RWPE2 (cell line): ENCODE results near the gene POLR3K.
A peak's percentile ranks its signal among the peaks of the same experiment; 100 is the strongest.

ENCODE experiments used
- ATAC-seq: fragments of 200-7000 bp; cut with Tn5 transposase; 3 replicates; pipeline ENCODE4 v1.9.1; 2021; ENCODE audit warnings: low read depth
- DNase-seq: peaks from one replicate; pipeline ENCODE4 v3.0.0-alpha.2; 2020; ENCODE audit warnings: low spot score
- H3K27ac ChIP-seq: fragments of 450-650 bp; 2 replicates; pipeline ENCODE4 v1.5.1; 2017; ENCODE audit warnings: mild to moderate bottlenecking; ENCODE audit not compliant: poor library complexity, severe bottlenecking
- H3K27me3 ChIP-seq: fragments of 250-450 bp; sonication (Bioruptor Pico); 2 replicates; pipeline ENCODE4 v1.5.1; 2021; ENCODE audit warnings: mild to moderate bottlenecking, moderate library complexity; ENCODE audit not compliant: insufficient read depth, poor library complexity, severe bottlenecking
- H3K36me3 ChIP-seq: fragments of 250-450 bp; sonication (Bioruptor Pico); 2 replicates; pipeline ENCODE4 v1.5.1; 2020; ENCODE audit warnings: low read depth, mild to moderate bottlenecking, moderate library complexity
- H3K4me1 ChIP-seq: fragments of 250-450 bp; sonication (Bioruptor Pico); 2 replicates; pipeline ENCODE4 v1.5.1; 2021; ENCODE audit warnings: mild to moderate bottlenecking, moderate library complexity; ENCODE audit not compliant: insufficient read depth, poor library complexity, severe bottlenecking
- H3K4me3 ChIP-seq: fragments of 250-450 bp; sonication (Bioruptor Pico); 2 replicates; pipeline ENCODE4 v1.5.1; 2021; ENCODE audit warnings: mild to moderate bottlenecking, moderate library complexity; ENCODE audit not compliant: severe bottlenecking
- H3K9me3 ChIP-seq: fragments of 250-450 bp; sonication (Bioruptor Pico); 2 replicates; pipeline ENCODE4 v1.5.1; 2021; ENCODE audit warnings: mild to moderate bottlenecking, moderate library complexity; ENCODE audit not compliant: severe bottlenecking
- TF ChIP-seq, protein P1 (sequence below): fragments of 450-650 bp; IDR thresholded peaks from one replicate; pipeline ENCODE4 v1.5.1; 2017; ENCODE audit warnings: mild to moderate bottlenecking, moderate library complexity; ENCODE audit not compliant: poor library complexity, severe bottlenecking

POLR3K gene

DNA sequence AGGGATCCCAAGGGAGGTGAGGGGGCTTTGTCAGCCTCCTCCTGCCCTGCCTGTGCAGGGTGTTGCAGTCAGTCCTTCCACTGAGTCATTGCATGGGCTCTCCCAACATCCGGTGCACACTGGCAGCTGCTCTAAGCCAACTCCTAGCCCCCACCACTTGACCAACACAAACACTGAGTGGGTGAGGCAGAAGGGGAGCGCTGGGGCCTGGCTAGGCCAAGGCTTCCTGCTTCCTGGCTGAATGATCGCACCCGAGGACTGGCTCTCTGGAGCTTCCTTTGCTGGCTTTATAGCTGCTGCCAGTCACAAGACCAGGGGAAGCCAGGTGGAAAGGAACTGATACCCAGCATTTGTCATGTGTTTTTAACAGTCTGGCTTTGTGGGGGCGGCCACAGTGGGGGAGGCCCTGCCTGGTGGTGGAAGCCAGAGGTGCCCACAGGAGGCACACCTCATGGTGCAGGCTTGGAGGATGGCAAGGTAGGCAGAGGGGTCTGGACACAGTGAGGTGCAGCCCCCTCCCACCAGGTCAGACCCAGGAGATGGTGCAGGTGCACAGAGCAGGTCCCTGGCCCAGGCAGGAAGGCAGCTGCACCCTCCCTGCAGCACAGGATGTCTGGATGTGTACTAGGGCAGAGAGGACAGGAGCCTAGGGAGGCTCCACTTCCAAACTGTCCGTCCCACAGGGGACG is 31.5 kb upstream of the POLR3K start:
- DNase-seq = no peak
- peak; percentile 95 for ATAC-seq
- TF ChIP-seq, protein P1, sequence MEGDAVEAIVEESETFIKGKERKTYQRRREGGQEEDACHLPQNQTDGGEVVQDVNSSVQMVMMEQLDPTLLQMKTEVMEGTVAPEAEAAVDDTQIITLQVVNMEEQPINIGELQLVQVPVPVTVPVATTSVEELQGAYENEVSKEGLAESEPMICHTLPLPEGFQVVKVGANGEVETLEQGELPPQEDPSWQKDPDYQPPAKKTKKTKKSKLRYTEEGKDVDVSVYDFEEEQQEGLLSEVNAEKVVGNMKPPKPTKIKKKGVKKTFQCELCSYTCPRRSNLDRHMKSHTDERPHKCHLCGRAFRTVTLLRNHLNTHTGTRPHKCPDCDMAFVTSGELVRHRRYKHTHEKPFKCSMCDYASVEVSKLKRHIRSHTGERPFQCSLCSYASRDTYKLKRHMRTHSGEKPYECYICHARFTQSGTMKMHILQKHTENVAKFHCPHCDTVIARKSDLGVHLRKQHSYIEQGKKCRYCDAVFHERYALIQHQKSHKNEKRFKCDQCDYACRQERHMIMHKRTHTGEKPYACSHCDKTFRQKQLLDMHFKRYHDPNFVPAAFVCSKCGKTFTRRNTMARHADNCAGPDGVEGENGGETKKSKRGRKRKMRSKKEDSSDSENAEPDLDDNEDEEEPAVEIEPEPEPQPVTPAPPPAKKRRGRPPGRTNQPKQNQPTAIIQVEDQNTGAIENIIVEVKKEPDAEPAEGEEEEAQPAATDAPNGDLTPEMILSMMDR = no peak
- Histone ChIP-seq H3K36me3 (peaks cover 44% of the 10 kb centered on the region), H3K4me3 (no peak overlapping the region), H3K27ac (peak overlapping the region; percentile 77), H3K4me1 (peaks cover 17% of the 10 kb centered on the region), H3K27me3 (no peaks in the 10 kb centered on the region), H3K9me3 (no peaks in the 10 kb centered on the region)

DNA sequence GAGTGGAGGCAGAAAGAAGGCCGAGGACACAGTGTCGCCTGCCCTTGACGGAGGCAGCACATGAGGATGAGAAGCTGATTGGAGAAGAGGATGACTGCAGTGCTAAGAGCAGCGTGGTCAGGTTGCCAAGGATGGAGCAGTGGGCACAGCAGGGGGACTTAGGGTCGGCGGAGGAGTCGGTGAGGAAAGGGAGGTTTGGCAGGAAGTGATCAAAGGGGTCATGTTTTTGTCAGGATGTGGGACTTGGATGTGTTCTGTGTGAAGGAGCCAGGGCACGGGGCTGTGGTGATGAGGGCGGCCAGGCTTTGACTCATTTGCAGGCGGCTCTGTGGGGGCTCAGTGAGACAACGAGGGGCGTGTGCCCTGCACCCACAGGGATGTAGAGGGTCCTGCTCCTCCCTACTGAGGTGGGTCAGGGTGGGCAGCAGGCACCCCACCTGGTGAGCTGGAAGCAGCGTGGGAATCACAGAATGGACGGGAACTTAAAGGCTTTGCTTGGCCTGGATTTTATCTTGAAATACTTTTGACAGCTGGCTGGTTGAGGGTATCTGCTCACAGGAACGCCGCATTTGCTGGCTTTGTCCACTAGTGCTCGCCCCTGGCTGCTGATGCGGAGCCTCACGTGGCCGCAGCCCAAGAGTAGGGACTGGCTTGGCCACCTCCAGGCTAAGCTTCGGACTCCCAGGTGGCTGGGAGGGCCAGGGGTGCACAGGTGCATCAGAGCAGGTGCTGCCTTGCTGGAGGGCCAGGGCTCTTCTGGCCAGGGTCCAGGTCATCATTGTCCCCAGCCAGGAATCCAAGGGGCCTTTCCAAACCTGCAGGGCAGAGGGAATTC is 30.6 kb upstream of the POLR3K start:
- DNase-seq = no peak
- Histone ChIP-seq H3K4me3 (no peak overlapping the region), H3K27me3 (no peaks in the 10 kb centered on the region), H3K36me3 (peaks cover 47% of the 10 kb centered on the region), H3K9me3 (no peaks in the 10 kb centered on the region), H3K4me1 (peaks cover 19% of the 10 kb centered on the region), H3K27ac (peak overlapping the region; percentile 77)
- no peak for ATAC-seq
- TF ChIP-seq, protein P1 = no peak

DNA sequence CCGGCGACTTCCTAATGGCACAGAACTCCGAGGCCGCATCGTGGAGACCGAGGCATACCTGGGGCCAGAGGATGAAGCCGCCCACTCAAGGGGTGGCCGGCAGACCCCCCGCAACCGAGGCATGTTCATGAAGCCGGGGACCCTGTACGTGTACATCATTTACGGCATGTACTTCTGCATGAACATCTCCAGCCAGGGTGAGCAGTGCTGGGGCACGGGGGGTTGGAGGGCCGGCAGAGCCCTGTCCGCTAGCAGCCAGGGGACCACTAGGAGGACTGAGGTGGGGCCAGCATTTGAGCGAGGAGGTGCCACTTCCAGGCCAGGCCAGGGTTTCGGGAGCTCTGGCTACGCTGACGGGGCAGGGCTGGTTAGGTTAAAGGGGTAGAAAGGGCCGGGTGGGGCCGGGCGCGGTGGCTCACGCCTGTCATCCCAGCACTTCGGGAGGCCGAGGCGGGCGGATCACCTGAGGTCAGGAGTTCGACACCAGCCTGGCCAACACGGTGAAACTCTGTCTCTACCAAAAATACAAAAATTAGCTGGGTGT is 29.7 kb upstream of the POLR3K start:
- Histone ChIP-seq H3K36me3 (peaks cover 40% of the 10 kb centered on the region), H3K9me3 (no peaks in the 10 kb centered on the region), H3K27ac (no peak overlapping the region), H3K4me3 (no peak overlapping the region), H3K4me1 (peaks cover 20% of the 10 kb centered on the region), H3K27me3 (no peaks in the 10 kb centered on the region)
- DNase-seq (no peak), ATAC-seq (no peak)
- TF ChIP-seq, protein P1 = no peak

DNA sequence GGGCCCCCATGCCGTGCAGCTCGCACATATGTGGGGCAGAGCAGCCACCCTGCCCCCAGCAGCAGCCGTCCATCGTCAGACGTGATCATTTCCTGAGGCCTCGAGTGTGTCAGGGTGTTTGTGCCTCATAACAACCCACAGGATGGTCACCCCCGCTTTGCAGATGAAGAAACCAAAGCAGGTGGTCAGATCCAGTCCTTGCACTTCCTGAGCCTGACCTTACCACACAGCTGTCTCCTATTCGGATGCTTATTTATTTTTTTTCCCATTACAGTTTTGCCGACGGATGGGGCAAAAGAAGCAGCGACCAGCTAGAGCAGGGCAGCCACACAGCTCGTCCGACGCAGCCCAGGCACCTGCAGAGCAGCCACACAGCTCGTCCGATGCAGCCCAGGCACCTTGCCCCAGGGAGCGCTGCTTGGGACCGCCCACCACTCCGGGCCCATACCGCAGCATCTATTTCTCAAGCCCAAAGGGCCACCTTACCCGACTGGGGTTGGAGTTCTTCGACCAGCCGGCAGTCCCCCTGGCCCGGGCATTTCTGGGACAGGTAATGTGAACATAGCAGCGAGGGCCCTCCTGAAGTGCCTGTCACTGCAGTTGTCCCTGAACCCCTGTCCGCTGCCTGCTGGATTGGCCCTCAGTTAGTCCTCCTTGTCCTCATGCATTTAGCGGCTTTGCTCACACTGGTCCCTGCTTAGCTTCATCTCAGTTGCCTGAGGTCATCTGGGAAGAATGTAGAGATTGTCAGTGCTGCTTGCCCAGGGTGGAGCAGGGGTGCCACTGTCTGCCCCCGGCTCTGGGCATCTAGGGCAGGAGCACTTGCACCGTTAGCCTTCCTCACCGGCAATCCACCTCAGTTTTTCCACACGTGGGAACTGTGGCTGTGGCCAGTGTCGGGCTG is 26.0 kb upstream of the POLR3K start:
- ATAC-seq = no peak
- Histone ChIP-seq H3K4me1 (peaks cover 21% of the 10 kb centered on the region), H3K36me3 (peaks cover 12% of the 10 kb centered on the region), H3K27ac (peak overlapping the region; percentile 88), H3K4me3 (no peak overlapping the region), H3K9me3 (no peaks in the 10 kb centered on the region), H3K27me3 (no peaks in the 10 kb centered on the region)
- TF ChIP-seq, protein P1 = no peak
- DNase-seq = no peak
